ENCODE data around the gene CHAD.

DNA sequence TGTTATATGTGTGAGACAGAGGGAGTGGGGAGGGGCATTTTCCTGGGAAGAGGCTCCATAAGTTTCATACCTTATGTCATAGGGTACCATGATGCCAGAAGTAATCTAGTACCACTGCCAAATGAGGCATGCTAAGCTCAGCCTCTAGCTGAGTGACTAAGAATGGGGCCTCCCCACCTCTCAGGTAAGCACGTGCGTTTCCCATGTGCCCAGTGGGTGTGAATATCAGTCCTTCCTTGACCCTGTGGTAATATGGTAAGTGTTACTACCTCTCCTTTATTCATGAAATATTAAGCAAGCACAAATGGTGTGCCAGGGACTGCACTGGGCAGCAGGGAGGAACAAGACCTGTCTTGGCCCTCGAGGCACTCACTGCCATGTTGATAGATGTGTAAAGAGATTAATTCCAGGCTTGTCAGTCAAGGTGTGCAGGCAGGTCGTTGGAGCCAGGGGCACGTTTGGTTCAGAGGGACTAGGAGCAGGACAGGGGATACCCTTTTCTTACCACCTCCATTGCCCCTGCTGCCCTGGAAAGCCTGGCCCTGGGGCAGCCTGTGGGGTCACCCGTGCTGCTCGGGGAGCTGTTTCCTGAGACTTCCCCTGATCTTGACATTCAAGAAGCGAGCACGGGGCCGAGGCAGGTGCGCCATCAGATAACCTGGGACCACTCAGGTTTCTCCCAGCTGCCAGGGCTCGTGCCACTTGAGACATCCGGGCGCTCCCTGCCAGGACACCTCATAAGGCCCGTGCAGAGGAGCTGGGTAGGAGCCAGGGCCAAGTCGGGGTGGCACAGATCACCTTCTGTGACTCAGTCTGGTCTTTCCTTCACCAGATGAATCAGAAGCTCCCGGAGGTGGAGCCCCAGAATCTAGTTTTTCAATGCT lies 18.8 kb upstream of the CHAD start:
- TF ChIP-seq, protein P1, sequence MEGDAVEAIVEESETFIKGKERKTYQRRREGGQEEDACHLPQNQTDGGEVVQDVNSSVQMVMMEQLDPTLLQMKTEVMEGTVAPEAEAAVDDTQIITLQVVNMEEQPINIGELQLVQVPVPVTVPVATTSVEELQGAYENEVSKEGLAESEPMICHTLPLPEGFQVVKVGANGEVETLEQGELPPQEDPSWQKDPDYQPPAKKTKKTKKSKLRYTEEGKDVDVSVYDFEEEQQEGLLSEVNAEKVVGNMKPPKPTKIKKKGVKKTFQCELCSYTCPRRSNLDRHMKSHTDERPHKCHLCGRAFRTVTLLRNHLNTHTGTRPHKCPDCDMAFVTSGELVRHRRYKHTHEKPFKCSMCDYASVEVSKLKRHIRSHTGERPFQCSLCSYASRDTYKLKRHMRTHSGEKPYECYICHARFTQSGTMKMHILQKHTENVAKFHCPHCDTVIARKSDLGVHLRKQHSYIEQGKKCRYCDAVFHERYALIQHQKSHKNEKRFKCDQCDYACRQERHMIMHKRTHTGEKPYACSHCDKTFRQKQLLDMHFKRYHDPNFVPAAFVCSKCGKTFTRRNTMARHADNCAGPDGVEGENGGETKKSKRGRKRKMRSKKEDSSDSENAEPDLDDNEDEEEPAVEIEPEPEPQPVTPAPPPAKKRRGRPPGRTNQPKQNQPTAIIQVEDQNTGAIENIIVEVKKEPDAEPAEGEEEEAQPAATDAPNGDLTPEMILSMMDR (tag by site-specific recombination; IDR thresholded peaks at IDR 0.05) = no peak
- TF ChIP-seq ZNF654 (tag by site-specific recombination; IDR thresholded peaks at IDR 0.05; ENCODE audit: low read depth) = no peak
- TF ChIP-seq ZNF585B (tag by site-specific recombination; IDR thresholded peaks at IDR 0.05) = no peak
- TF ChIP-seq ZNF266 (tag by site-specific recombination; IDR thresholded peaks at IDR 0.05; ENCODE audit: low read depth) = no peak
- TF ChIP-seq ZBTB7A (tag by site-specific recombination; IDR thresholded peaks at IDR 0.05; ENCODE audit: low read depth) = no peak
- no peak for TF ChIP-seq ZNF184 (tag by site-specific recombination; IDR thresholded peaks at IDR 0.05)
